Body of pancreas (tissue), 4 donors: Measurements from ENCODE around the gene TTLL11. TPM values are rescaled to one million over a fixed set of nuclear protein-coding genes. Genes with fewer than 3 reads are reported as not detected.

ENCODE experiments used
- ATAC-seq: fragments of 150-250 bp; one replicate; pipeline ENCODE4 v1.9.1; 2016
- DNase-seq, 4 donors: peaks; one replicate each; pipeline ENCODE4 v3.0.0-alpha.2; 2019
- H3K27ac ChIP-seq, 4 donors: fragments of 200-600 bp; sonication (generic); 1 replicate in 3 of 4; 2 replicates in 1 of 4; pipeline versions ENCODE4 v1.5.1 to v1.6.1; 2016 to 2019; ENCODE audit warnings: mild to moderate bottlenecking in 1 of 4, mixed read lengths in 1 of 4, moderate library complexity in 1 of 4
- H3K27me3 ChIP-seq, 2 donors: fragments of 200-600 bp; sonication (generic); one replicate each; pipeline ENCODE4 v1.6.0; 2016; ENCODE audit warnings: mild to moderate bottlenecking in 1 of 2
- H3K36me3 ChIP-seq, 2 donors: fragments of 200-600 bp; sonication (generic); replicated peaks in 1 of 2; 2 replicates each; pipeline ENCODE4 v1.5.1; 2016; ENCODE audit warnings: low read depth in 2 of 2; ENCODE audit not compliant: insufficient read depth in 1 of 2
- H3K4me1 ChIP-seq: fragments of 200-600 bp; sonication (generic); one replicate; pipeline ENCODE4 v1.6.0; 2016
- H3K4me3 ChIP-seq, 2 donors: fragments of 200-600 bp; sonication (generic); 1 replicate in 1 of 2; 2 replicates in 1 of 2; pipeline ENCODE4 v1.5.1; 2016 to 2019
- H3K9me3 ChIP-seq, 3 donors: fragments of 200-600 bp; sonication (generic); 1 replicate in 2 of 3; 2 replicates in 1 of 3; pipeline ENCODE4 v1.5.1; 2016
- POLR2A ChIP-seq, 3 donors: fragments of 450-650 bp; IDR thresholded peaks; one replicate each; pipeline ENCODE4 v1.6.1; 2016; ENCODE audit warnings: antibody characterized with exemption in 3 of 3, mild to moderate bottlenecking in 2 of 3
- WGBS, 2 donors: methylation state at CpG; one replicate each; pipeline ENCODE4 v1.1.5; 2017; 5-methylcytosine and 5-hydroxymethylcytosine counted together
- intact Hi-C: fragments of 100-400 bp; cut with DNase I; formaldehyde crosslinking; loops from one replicate; pipeline ENCODE4 v1.15.1; 2023
- total RNA-seq, 2 donors: library from RNA; depleted of rRNA; stranded (reverse); fragments of >200 nt; gene quantifications; one replicate each; pipeline ENCODE4 v1.1.0, GENCODE V29; 2016
- TF ChIP-seq, protein P1 (sequence below), 7 experiments: fragments of 450-650 bp in 4 of 7; fragments of 200-600 bp in 3 of 7; sonication (generic) in 3 of 7; IDR thresholded peaks; one replicate each; pipeline ENCODE4 v1.5.1; 2016 to 2019; ENCODE audit warnings: antibody characterized with exemption in 7 of 7

TTLL11 gene
- total RNA-seq, 2 donors from 2014 or later, result 14.5 to 16.8 TPM

DNA sequence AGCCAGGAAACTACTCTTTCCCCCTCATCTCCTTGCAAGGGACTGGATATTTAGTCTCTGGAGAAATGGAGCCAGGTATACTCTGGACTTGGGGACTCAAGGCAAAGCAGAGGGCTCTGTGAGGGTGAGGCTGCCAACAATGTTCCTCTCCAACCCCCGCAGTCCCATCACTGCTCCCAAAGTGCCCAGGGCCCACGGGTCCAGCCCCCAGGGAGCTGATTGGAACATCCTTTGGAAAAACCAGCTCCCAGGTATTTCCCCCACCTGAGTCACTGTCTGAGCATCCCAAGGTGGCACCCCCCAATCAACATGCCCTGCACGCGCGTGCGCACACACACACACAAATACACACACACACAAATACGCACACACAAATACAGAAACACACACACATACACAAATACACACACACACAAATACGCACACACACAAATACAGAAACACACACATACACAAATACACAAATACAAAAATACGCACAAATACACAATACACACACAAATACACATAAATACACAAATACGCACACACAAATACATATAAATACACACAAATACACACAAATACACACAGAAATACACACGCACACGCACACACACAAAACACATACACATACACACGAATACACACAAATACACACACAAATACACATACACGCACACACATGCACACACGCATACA, 304.3 kb downstream of the TTLL11 start:
- H3K4me3 ChIP-seq, result no peak overlapping the region
- no peak for TF ChIP-seq POLR2A (IDR thresholded peaks at IDR 0.05)
- TF ChIP-seq, protein P1, sequence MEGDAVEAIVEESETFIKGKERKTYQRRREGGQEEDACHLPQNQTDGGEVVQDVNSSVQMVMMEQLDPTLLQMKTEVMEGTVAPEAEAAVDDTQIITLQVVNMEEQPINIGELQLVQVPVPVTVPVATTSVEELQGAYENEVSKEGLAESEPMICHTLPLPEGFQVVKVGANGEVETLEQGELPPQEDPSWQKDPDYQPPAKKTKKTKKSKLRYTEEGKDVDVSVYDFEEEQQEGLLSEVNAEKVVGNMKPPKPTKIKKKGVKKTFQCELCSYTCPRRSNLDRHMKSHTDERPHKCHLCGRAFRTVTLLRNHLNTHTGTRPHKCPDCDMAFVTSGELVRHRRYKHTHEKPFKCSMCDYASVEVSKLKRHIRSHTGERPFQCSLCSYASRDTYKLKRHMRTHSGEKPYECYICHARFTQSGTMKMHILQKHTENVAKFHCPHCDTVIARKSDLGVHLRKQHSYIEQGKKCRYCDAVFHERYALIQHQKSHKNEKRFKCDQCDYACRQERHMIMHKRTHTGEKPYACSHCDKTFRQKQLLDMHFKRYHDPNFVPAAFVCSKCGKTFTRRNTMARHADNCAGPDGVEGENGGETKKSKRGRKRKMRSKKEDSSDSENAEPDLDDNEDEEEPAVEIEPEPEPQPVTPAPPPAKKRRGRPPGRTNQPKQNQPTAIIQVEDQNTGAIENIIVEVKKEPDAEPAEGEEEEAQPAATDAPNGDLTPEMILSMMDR (IDR thresholded peaks at IDR 0.05), result no peak
- 85 to 91% methylated on average over 15 of the region's 15 CpGs for WGBS, 2 donors
- H3K27ac ChIP-seq, result no peak overlapping the region
- no peaks in the 10 kb centered on the region for H3K4me1 ChIP-seq
- DNase-seq (no peak), ATAC-seq (no peak)
- no peaks in the 10 kb centered on the region for H3K27me3 ChIP-seq
- intact Hi-C loops, result no loop called here
- H3K9me3 ChIP-seq, result no peaks in the 10 kb centered on the region
- no peaks in the 10 kb centered on the region for H3K36me3 ChIP-seq

DNA sequence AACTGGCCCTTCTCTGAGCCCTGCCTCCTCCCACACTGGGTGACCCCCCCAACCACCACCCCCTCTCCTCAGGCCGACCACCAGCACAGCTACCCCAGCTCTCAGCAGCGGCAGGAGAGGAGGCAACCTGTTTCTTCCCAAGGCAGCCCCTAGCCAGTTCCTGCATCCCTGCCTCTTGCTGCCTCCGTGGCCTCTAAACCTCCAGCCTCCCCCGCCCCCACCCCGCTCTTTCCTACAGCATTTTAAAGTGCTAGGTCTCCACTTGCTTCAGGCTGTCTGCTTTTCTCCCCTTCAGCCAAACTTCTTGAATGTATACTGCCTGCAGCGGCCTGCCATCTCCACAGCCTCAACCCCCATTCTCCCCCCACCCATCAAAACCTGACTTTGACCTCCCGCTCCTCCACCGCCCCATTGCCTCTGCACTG, 306.1 kb downstream of the TTLL11 start:
- no peak for DNase-seq
- Histone ChIP-seq H3K4me1 (no peaks in the 10 kb centered on the region), H3K36me3 (peaks cover 0 to 6% of the 10 kb centered on the region in 2 donors), H3K4me3 (no peak overlapping the region), H3K27ac (no peak overlapping the region), H3K27me3 (no peaks in the 10 kb centered on the region), H3K9me3 (no peaks in the 10 kb centered on the region)
- intact Hi-C loops, result no loop called here
- ATAC-seq, result no peak
- no peak for TF ChIP-seq POLR2A (IDR thresholded peaks at IDR 0.05)
- TF ChIP-seq, protein P1 (IDR thresholded peaks at IDR 0.05), result no peak
- WGBS, 2 donors, result 85 to 88% methylated on average over 8 of the region's 8 CpGs

GRCh38 chr9:121786543-121786948, 306.6 kb downstream of the TTLL11 start:
- TF ChIP-seq, protein P1 (IDR thresholded peaks at IDR 0.05), result no peak
- TF ChIP-seq POLR2A (IDR thresholded peaks at IDR 0.05), result no peak
- 86 to 88% methylated on average over 5 of the region's 5 CpGs for WGBS, 2 donors
- no peak overlapping the region for H3K27ac ChIP-seq
- H3K4me3 ChIP-seq, result no peak overlapping the region
- H3K27me3 ChIP-seq, result no peaks in the 10 kb centered on the region
- DNase-seq (no peak), ATAC-seq (no peak)
- H3K4me1 ChIP-seq, result no peaks in the 10 kb centered on the region
- no peaks in the 10 kb centered on the region for H3K9me3 ChIP-seq
- intact Hi-C loops, result no loop called here
- H3K36me3 ChIP-seq, result peaks cover 0 to 9% of the 10 kb centered on the region in 2 donors

DNA sequence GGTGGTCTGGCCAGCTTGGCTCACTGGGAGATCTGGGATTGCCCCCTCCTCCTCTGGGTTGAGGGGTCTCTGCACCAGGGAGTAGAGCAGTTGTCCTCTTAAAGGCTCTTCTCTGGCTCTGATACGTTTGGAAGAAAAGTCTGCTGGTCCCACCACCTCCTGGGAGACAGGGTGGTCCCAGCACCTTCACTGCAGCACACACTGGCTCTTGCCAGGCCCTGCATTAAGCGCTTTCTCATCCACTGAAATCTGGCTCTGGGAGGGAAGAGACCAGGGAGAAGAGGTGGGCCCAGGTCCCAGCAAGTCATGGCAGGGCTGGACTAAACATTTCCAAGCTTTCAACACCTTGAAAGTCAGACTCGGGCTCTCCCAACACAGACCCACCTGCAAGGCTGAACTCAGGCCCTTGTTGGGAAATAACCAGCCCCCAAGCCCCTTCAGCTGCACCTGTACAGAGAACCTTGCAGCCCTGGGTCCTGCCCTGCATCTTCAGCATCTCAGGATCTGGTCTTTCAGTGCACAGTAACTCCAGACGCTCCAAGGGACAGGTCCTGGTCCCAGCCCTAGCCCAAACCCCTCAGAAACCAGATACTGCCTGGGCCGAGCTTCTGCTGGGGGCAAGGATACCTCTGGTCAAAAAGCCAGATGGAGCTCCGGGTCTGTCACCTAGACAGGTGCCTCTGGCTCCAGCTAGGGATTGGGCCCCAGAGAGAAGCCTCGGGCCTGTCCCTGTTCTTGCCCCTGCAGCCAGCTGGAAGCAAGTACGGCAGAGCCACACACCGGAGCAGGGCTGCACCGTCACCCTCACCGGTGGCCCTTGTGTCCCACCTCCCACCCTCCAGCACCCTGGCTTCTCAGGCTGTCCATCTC, 307.2 kb downstream of the TTLL11 start:
- intact Hi-C loops, result no loop called here
- 85% methylated on average over 9 to 11 of the region's 11 CpGs for WGBS, 2 donors
- H3K4me3 ChIP-seq, result no peak overlapping the region
- no peaks in the 10 kb centered on the region for H3K4me1 ChIP-seq
- no peaks in the 10 kb centered on the region for H3K9me3 ChIP-seq
- ATAC-seq, result no peak
- DNase-seq, result no peak
- TF ChIP-seq POLR2A (IDR thresholded peaks at IDR 0.05), result no peak
- TF ChIP-seq, protein P1 (IDR thresholded peaks at IDR 0.05), result no peak
- no peaks in the 10 kb centered on the region for H3K27me3 ChIP-seq
- H3K36me3 ChIP-seq, result peaks cover 0 to 9% of the 10 kb centered on the region in 2 donors
- H3K27ac ChIP-seq, result no peak overlapping the region
